GM21526 (cell line): ENCODE measurements around the gene PRAMEF2.
"Not testable (repeated sequence)": the region's sequence is repeated elsewhere in the genome, so short reads cannot be mapped to it uniquely, and the experiment has no call there.

ENCODE experiments used
- ATAC-seq: cut with Tn5 transposase; IDR thresholded peaks from one replicate; pipeline ENCODE4 v1.9.1; 2021; ENCODE audit warnings: moderate library complexity; ENCODE audit not compliant: unreplicated experiment, low FRiP score

The PRAMEF2 gene

DNA sequence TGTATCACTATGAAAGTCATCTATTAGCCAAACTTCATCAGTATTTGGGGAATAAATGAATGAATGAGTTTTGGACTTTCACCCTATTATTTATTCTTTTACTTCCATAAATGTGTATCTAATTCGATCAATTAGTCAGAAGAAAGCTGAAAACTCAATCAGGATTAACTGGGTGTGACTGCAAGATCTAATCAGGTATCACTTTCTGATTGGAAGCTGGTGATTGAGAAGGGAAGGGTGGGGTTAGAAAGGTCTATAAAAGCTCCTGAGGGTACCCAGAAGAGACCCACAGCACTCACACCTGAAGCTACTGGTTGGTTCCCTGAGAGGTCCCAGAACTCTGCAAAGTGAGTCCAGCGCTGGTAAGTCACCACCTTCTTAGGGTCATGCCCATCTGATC is at the start of gene PRAMEF2:
Gene PRAMEF2, plus strand, starts transcription at position 301 of the 400 bp plus-strand sequence. CDS start 1,924 bp downstream, outside the sequence.
- not testable (repeated sequence) for ATAC-seq

- no peak for ATAC-seq
These were observed 47.0 kb upstream of the PRAMEF2 start for GRCh38 chr1:12809933-12810332.

- no peak for ATAC-seq
These were observed 46.0 kb upstream of the PRAMEF2 start for GRCh38 chr1:12810691-12811408.

- no peak for ATAC-seq
These were observed 45.5 kb upstream of the PRAMEF2 start for GRCh38 chr1:12811409-12811784.

GRCh38 chr1:12819061-12819460 is 37.8 kb upstream of the PRAMEF2 start:
- not testable (repeated sequence) for ATAC-seq

DNA sequence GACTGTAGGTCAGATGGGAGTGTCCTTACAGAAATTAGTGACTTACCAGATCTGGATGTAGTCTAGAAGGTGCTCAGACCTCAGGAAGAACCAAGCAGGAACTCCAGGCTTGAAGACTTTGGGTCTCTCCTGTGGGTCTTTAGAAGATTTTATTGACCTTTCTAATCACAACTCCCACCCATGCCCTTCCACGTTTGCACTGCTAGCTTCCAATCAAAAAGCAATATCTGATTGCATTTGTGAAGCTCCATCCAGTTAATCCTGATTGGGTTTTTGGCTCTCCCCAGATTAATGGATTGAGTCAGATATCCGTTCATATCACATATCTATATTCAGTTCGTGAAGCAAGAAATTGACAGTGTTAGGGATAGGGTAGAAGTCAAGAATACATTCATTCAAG is 25.6 kb upstream of the PRAMEF2 start, which contains the start of gene PRAMEF11:
Gene PRAMEF11, minus strand, starts transcription at position 101 of the 400 bp plus-strand sequence. CDS start 2,621 bp downstream, outside the sequence.
- not testable (repeated sequence) for ATAC-seq

DNA sequence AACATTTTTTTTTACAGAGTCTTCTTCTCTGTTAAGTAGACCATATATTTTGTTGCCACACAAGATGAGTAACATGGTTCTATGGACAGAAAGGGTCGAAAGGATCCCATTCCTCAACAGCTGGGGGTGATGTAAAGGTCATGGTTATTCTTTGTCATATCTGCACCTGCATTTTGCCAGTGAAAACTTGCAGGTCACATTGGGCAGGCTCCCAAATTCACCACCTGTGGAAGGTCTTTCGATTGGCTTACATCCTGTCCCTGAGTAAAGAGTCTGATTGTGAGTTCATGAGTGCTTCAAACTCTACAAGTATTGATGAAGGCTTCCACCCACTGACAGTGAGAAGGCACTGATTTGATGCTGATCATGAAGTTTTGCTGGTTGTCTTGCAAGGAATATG is 23.6 kb upstream of the PRAMEF2 start:
- not testable (repeated sequence) for ATAC-seq

DNA sequence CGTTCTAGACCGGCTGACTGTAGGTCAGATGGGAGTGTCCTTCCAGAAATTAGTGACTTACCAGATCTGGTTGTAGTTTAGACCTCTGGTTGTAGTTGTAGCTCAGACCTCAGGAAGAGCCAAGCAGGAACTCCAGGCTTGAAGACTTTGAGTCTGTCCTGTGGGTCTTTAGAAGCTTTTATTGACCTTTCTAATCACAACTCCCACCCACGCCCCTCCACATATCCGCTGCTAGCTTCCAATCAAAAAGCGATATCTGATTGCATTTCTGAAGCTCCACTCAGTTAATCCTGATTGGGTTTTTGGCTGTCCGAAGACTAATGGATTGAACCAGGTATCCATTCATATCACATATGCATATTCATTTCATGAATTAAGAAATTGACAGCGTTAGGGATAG is 8.3 kb upstream of the PRAMEF2 start, which contains the start of gene HNRNPCL1:
Gene HNRNPCL1, minus strand, starts transcription at position 101 of the 400 bp plus-strand sequence. CDS start 431 bp downstream, outside the sequence.
- not testable (repeated sequence) for ATAC-seq

DNA sequence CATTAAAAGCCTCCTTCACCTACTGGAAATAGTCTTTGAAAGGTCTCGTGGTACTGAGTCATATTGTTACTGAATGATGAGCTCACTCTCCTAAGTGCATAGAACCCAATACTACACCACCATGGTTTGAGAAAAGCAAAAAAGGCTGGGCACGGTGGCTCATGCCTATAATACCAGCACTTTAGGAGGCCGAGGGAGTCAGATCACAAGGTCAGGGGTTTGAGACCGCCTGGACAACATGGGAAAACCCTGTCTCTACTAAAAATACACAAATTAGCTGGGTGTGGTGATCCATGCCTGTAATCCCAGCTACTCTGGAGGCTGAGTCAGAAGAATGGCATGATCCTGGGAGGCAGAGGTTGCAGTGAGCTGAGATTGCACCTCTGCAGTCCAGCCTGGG is 5.1 kb upstream of the PRAMEF2 start:
- ATAC-seq, result no peak

- not testable (repeated sequence) for ATAC-seq
These were observed 6.4 kb downstream of the PRAMEF2 start for GRCh38 chr1:12863131-12863880.

DNA sequence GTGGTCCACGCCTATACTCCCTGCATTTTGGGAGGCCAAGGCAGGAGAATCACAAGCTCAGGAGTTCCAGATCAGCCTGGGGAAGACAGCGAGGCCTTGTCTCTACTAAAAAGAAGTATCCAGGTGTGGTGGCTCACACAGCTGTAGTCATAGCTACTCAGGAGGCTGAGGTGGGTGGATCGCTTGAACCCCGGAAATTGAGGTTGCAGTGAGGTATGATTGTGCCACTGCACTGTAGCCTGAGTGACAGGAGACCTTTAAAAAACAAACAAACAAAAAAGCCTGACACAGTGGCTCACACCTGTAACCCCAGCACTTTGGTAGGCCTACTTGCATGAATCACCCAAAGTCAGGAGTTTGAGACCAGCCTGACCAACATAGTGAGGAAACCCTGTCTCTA is 21.6 kb downstream of the PRAMEF2 start:
- not testable (repeated sequence) for ATAC-seq

DNA sequence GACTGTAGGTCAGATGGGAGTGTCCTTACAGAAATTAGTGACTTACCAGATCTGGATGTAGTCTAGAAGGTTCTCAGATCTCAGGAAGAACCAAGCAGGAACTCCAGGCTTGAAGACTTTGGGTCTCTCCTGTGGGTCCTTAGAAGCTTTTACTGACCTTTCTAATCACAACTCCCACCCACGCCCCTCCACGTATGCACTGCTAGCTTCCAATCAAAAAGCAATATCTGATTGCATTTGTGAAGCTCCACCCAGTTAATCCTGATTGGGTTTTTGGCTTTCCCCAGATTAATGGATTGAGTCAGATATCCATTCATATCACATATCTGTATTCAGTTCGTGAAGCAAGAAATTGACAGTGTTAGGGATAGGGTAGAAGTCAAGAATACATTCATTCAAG is 29.2 kb downstream of the PRAMEF2 start, which contains the start of gene PRAMEF4:
Gene PRAMEF4, minus strand, starts transcription at position 101 of the 400 bp plus-strand sequence. CDS start 2,807 bp downstream, outside the sequence.
- not testable (repeated sequence) for ATAC-seq

- not testable (repeated sequence) for ATAC-seq
These were observed 41.3 kb downstream of the PRAMEF2 start, which contains the start of gene PRAMEF10 for GRCh38 chr1:12898170-12898569. Gene PRAMEF10 (minus strand): TSS chr1:12898270. CDS start chr1:12895847, 2,423 bp downstream.

GRCh38 chr1:12899186-12899585 is 42.3 kb downstream of the PRAMEF2 start:
- ATAC-seq, result not testable (repeated sequence)

GRCh38 chr1:12903793-12904572 is 47.1 kb downstream of the PRAMEF2 start:
- not testable (repeated sequence) for ATAC-seq
